Lower leg skin (tissue), 4 donors: Measurements from ENCODE around the gene TMEM218. TPM values are rescaled to one million over a fixed set of nuclear protein-coding genes. Genes with fewer than 3 reads are reported as not detected.
"Not testable (repeated sequence)": the region's sequence is repeated elsewhere in the genome, so short reads cannot be mapped to it uniquely, and the experiment has no call there.

Experiments used
- DNase-seq, 2 donors: peaks; one replicate each; pipeline ENCODE4 v3.0.0-alpha.2; 2019; ENCODE audit warnings: low spot score in 2 of 2
- H3K4me3 ChIP-seq: fragments of 200-600 bp; sonication (generic); 2 replicates; pipeline ENCODE4 v1.5.1; 2017; ENCODE audit warnings: mild to moderate bottlenecking, low read depth; ENCODE audit not compliant: poor library complexity, severe bottlenecking
- CTCF ChIP-seq, 3 donors: fragments of 450-650 bp; IDR thresholded peaks; one replicate each; pipeline ENCODE4 v1.5.1; 2016; ENCODE audit warnings: antibody characterized with exemption in 3 of 3, mild to moderate bottlenecking in 3 of 3, moderate library complexity in 2 of 3
- POLR2A ChIP-seq, 2 donors: fragments of 450-650 bp; IDR thresholded peaks; one replicate each; pipeline ENCODE4 v1.6.1; 2016 to 2017; ENCODE audit warnings: antibody characterized with exemption in 2 of 2, mild to moderate bottlenecking in 1 of 2, moderate library complexity in 1 of 2
- WGBS, 2 donors: methylation state at CpG; one replicate each; pipeline ENCODE4 v1.1.5; 2018; 5-methylcytosine and 5-hydroxymethylcytosine counted together
- intact Hi-C: fragments of 100-400 bp; cut with DNase I; formaldehyde crosslinking; loops from one replicate; pipeline ENCODE4 v1.15.0; 2023; ENCODE audit warnings: low total_unique reads
- total RNA-seq, 4 donors: library from RNA; depleted of rRNA; stranded (reverse); fragments of >200 nt; gene quantifications; one replicate each; pipeline ENCODE4 v1.1.0, GENCODE V29; 2016

Gene TMEM218
- total RNA-seq, 4 donors from 2014 or later: 8.6 to 17.1 (median 13.6) TPM

GRCh38 chr11:125091877-125092664, 19.4 kb downstream of the TMEM218 start:
- peak in 1 of 2 donors; percentile 70 for DNase-seq
- TF ChIP-seq CTCF (IDR thresholded peaks at IDR 0.05): no peak
- no peak for TF ChIP-seq POLR2A (IDR thresholded peaks at IDR 0.05)
- intact Hi-C loops: no loop called here
- H3K4me3 ChIP-seq: no peak overlapping the region
- 83 to 89% methylated on average over 6 of the region's 6 CpGs for WGBS, 2 donors

- 57 to 61% methylated on average over 5 of the region's 5 CpGs for WGBS, 2 donors
- TF ChIP-seq CTCF (IDR thresholded peaks at IDR 0.05) (no peak), POLR2A (IDR thresholded peaks at IDR 0.05) (no peak)
- H3K4me3 ChIP-seq: no peak overlapping the region
- intact Hi-C loops: no loop called here
- peak in 1 of 2 donors; percentile 50 for DNase-seq
Observed at GRCh38 chr11:125091247-125091876, 20.1 kb downstream of the TMEM218 start.

- DNase-seq: peak in 1 of 2 donors; percentile 60
- TF ChIP-seq CTCF (IDR thresholded peaks at IDR 0.05): no peak
- TF ChIP-seq POLR2A (IDR thresholded peaks at IDR 0.05): no peak
- WGBS, 2 donors: 72 to 77% methylated on average over 6 of the region's 6 CpGs
- no peak overlapping the region for H3K4me3 ChIP-seq
- intact Hi-C loops: no loop called here
Observed at GRCh38 chr11:125090816-125091215, 20.6 kb downstream of the TMEM218 start.

- H3K4me3 ChIP-seq, intact Hi-C loops: not testable (repeated sequence)
- DNase-seq: peak in 1 of 2 donors; percentile 7
- WGBS, 2 donors: 85 to 86% methylated on average over 10 of the region's 10 CpGs
Observed at GRCh38 chr11:125090151-125090550, 21.3 kb downstream of the TMEM218 start.

GRCh38 chr11:125089481-125089880, 21.9 kb downstream of the TMEM218 start:
- WGBS, 2 donors: 82 to 94% methylated on average over 17 to 18 of the region's 31 CpGs
- intact Hi-C loops, H3K4me3 ChIP-seq: not testable (repeated sequence)
- DNase-seq: peak in 1 of 2 donors; percentile 70

- DNase-seq: peak in 1 of 2 donors; percentile 81
- TF ChIP-seq CTCF (IDR thresholded peaks at IDR 0.05): no peak
- no peak for TF ChIP-seq POLR2A (IDR thresholded peaks at IDR 0.05)
- intact Hi-C loops: no loop called here
- H3K4me3 ChIP-seq: no peak overlapping the region
- WGBS, 2 donors: 78 to 86% methylated on average over 20 of the region's 20 CpGs
Observed at GRCh38 chr11:125088576-125089455, 22.6 kb downstream of the TMEM218 start.
